ENCODE results near the gene ELOVL7.

GRCh38 chr5:60710362-60710761 lies 133.7 kb downstream of the ELOVL7 start:
- TF ChIP-seq POLR2AphosphoS5 (IDR thresholded peaks at IDR 0.05) (no peak), POLR2A (IDR thresholded peaks at IDR 0.05) (no peak), CTCF (IDR thresholded peaks at IDR 0.05) (no peak), EP300 (IDR thresholded peaks at IDR 0.05; ENCODE audit: low read depth) (no peak)
